UCSD-AML1 (cell line): ENCODE results near the gene DGKI.

ENCODE experiments used
- DNase-seq: peaks from one replicate; lab custom pipeline; 2025; ENCODE audit not compliant: unreplicated experiment; lab: John Stamatoyannopoulos, UW

Gene DGKI

DNA sequence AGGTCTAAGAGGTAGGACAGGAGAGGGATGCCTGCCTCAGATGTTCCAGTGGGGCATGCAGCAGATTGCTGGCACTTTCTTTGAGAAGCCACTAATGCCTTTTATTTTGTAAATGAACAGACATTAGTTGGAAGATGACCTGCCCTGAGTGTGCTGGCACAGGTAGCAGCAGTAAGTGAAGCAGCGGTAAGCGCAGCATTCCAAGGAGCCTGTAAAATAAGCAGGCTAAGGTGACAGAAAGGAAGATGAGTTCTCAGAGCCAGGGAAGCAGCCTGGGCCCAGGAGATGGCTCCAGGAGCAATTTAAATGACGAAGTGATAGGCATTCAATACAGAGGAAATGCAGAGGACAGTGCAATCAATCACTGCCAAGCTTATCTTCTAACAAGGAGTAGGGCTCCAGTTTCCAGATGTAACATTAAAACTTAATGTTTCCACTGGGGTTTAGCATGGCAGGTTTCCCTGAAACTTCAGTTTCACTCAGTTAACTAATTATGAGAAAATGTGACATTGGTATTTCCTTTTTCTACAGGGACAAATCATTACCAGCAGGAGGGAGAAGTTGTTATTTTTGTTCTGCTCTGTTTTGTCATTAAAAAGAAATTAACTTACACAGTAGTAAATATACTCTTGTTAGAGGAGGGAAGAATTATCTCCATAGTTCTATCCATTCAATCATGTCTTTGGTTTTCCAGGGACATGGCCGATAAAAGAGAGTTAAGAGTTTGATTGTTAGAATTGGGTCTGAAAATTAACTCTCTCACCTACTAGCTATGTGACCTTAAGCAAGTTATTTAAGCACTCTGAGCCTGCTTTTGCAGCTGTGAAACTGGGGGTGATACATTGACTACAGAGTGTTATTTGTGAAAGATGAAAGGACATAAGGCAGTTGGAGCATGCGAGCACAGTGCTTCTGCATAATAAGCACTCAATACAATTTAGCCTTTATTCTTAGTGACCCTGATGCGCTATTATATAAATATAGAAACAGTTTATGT lies 406.6 kb downstream of the DGKI start:
- DNase-seq, result no peak

DNA sequence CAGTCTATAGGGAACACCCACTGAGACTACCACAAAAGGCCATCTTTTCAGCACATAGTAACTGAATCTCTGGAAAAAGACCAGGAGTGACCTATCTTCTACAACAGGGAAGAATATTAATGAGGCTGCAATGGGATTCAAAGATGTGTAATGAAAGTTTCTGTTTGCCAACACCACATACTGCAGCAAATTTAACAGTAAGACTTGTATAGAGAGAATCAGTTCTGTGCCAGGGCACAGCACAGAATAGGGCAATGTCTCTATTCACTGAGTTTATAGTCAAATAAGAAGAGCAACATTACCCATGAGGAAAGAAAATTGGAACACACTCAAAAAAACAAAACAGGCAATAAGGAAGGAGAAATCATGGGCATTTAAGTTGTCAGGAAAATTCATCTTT lies 411.8 kb downstream of the DGKI start:
- DNase-seq, result no peak

DNA sequence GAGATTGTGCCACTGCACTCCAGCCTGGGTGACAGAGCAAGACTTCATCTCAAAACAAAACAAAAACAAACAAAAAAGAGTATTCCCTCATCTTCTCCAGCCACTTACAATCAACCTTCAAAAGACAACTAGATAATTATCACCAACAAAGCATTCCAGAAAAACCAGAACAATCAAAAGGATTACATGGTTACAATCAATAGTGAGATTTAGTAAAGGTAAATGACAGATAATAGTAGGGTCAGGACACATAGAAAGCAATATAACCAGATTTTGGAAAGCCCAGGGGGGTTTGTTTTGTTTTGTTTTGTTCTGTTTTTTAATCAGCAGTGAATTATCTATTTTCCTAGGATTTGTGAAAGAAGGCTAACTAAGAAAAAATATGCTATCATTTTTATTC lies 412.2 kb downstream of the DGKI start:
- DNase-seq, result no peak

DNA sequence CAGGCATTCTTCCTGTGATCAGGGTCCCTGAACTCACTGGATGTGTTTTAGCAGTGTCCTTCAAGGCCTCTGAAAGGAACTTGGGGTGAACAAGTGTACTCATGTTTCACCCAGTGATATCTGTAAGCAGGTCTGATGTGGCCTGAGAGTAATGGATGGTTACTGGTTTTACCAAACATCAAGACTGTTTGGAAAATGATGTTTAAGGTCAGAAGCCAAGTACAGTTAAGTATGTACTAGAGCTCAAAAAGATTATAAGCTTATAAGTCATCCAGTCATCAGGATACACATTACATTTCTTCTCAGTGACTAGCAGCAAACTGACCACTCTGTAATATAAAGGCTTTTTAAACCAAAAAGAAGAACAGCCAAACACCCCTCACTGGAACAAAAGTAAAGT lies 423.5 kb downstream of the DGKI start:
- DNase-seq, result no peak

GRCh38 chr7:137421366-137421765 lies 425.4 kb downstream of the DGKI start:
- no peak for DNase-seq

DNA sequence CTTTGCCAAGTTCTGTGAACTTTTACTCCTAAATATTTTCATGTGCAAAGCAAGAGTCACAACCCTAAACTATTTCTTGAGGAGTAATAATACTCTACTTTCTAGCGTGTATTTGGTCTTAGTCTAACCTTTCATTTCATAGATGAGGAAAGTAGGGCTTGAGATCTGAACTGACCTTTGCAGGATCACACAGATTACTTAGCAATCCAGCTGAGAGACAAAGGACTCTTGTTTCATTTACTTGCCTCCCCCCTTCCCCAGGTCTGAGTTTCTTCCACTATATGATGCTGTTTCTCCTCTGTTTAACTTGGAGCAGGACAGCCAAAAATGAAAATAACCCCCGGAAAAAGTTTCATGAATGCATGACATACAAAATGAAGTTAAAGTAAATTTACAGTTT lies 427.9 kb downstream of the DGKI start:
- DNase-seq, result no peak

- DNase-seq, result no peak
Measured at GRCh38 chr7:137417464-137417863, 429.3 kb downstream of the DGKI start.

DNA sequence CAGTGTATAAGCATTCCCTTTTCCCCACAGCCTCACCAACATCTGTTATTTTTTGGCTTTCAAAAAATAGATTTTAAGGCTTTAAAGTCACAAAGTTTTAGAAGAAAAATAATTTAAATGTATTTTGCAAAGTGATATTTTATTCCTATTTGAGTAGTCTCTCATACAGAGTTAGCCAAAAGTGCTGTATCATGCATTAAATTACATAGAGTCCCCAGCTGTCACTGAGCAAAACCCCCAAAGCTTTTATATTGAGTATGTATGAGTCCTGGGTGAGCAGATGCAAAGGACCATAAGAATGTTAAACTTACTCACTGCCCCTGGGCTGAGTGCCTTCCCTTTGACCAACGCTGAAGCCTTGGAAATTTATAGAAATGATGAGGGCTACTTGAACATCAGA lies 432.9 kb downstream of the DGKI start:
- no peak for DNase-seq

DNA sequence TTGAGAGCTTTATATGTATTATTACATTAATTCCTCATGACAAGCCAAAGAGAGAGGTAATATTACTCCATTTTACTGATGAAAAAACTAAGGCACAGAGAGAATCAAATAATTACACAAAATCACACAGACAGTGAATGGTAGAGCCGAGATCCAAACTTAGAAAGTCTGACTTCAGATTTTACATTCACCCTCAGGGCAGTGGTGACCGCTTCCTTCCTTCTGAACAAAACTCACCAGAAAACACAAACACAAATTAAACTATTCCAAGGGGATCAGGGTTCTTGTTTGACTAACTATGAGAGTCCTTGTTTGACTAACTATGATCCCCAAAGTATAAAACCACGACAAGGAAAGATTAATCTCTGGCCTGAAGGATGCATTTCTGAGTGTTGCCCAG lies 435.3 kb downstream of the DGKI start:
- DNase-seq, result no peak

- no peak for DNase-seq
Measured at GRCh38 chr7:137408126-137408525, 438.6 kb downstream of the DGKI start.

DNA sequence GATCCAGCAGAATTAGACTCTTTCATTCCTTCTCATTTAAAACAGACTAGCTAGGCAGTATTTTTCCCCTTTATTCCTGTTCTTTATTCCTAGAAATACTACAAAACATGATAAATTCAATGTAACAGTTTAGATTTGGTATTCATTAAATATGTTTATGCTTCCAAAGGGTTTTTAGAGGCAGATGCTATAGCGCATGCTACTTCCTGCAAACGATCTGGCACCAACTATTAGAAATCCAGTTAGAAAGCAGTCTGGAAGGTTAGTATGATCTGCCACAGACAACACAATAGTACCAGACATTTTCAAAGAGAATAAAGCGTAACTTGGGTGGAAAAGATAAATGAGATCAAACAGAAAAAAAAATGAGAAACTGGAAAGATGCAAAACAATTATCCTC lies 439.7 kb downstream of the DGKI start:
- no peak for DNase-seq

DNA sequence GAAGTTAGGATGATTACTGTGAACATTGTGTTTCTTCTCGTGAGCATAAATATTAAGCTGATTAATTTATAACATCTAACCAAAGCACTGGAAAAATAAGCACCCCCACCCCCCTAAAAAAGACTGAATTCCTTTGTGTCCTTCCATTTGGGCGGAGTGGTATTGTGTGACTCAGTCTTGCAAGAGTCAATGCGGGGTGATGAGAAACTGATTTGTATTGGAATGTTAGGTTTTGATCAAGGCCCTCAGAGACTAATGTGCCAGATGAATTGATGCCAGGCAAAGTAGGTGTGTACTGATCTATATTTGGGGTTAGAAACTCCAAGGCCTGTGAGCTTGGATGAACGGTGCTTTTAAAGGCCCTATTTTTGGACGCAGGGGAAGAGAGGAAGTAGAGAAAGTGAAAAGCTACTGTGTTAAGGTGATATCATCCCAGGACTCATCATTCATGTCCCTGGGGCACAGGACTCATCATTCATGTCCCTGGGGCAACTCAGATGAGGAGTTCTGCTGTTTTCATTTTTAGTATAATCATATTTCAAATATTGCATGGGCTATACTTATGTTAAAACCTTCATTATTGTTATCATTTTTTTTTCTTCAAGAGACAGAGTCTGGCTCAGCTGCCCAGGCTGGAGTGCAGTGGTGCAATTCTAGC lies 442.0 kb downstream of the DGKI start:
- no peak for DNase-seq

GRCh38 chr7:137403353-137403695 lies 443.4 kb downstream of the DGKI start:
- DNase-seq, result no peak

GRCh38 chr7:137402536-137403352 lies 444.0 kb downstream of the DGKI start:
- no peak for DNase-seq

DNA sequence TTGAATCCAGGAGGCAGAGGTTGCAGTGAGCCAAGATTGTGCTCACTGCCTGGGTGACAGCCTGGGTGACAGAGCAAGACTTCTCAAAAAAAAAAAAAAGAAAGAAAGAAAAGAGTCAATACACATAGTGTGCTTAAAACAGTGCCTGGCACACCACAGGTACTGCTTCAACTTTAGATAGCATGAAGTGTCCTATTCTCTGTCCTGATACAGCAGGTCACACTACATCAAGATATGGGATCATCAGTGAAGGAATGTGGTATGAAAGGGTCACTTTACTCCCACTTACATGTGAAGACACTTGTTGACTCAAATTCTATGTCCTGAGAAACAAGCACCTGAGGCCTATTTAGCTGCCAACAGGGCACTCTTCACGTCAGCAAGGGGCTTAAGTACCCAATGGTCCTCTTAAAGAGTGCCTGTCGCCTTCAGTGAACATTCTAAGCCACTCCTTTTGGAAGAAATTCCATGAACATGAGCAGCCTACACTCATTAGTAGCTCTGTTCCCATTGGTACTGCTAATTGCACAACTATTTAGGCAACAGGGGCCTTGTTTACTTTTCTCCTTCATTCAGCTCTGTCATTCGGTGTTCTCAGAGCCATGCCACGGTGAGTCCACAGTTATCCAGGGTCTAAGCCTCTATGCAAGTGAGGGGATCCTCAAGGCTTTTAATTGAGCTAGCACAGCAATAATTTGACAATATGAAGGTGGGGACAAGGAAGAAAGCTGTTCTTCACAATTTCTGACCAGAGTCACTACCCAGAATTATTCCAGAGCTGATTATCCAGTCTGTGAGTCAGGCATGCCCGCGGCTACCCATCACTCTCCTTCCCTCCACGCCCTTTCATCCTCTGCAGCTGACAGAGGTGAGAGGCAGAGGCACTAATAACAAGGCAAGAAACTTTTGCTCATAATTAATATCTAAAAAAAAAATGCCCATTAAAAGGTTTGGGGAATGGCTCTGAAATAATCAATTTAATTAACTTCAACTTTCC lies 446.6 kb downstream of the DGKI start:
- DNase-seq, result no peak

- DNase-seq, result no peak
Measured at GRCh38 chr7:137396051-137396450, 450.7 kb downstream of the DGKI start.

GRCh38 chr7:137395420-137395819 lies 451.4 kb downstream of the DGKI start:
- DNase-seq, result no peak

DNA sequence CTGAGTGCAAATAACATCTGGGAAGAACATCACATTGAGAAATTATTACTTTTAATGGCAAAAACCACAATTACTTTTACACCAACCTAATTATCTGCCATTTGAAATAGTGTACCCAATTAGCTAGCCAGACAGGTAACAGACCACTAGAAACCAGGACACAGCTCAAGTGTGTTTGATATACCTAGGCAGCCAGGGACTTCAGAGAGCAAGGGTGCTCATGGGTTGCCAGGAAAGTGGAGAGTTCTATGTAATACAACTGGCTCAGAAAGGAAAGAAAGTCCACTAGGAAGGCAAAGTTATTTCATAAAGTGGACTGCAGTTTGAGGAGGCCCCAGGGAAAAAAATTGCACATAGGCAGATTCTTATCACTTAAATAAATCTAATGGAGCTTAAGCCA lies 453.2 kb downstream of the DGKI start:
- no peak for DNase-seq

DNA sequence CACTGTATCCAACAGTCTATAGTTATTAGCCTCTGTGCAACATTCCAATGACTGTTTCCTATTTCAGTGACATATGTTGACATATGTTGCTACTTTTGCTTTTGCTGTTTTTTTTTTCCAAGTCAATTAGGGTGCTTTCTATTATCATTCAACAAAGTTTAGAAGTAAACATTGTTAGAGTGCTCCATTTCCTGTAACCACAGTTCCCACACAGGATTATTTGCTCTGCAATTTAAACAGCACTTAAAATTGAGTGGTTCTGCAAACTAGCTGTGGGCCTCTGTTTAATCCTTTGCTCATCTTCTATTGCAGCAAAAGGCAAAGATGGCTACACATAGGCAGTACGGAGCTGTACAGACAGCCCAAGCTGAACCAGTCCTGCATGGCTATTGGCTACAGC lies 456.7 kb downstream of the DGKI start:
- DNase-seq, result no peak

DNA sequence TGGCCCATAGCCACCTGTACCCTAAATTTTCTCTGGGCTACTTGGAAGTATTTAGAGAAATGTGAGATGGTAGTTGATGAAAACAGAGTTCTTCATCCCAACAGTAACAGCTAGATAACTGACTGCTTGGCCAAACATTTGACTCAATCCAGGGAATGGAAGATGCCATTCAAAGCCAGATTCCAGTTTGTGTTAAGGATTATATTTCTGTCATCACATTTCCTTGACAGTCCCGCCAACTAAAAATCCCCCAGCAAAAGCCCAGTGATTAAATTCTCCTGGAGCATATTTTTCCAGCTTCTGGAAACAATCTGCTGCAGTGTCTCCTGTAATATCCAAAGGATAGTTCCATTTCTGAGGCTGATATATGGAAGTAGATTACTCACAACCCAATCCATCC lies 457.9 kb downstream of the DGKI start:
- no peak for DNase-seq
